NCI-H510A treated with DMSO at 0.1 percent for 48 hours (cell line): ENCODE results near the gene PSENEN.

Experiments used
- DNase-seq: peaks from one replicate; lab custom pipeline; 2025; lab: John Stamatoyannopoulos, UW

Gene PSENEN

DNA sequence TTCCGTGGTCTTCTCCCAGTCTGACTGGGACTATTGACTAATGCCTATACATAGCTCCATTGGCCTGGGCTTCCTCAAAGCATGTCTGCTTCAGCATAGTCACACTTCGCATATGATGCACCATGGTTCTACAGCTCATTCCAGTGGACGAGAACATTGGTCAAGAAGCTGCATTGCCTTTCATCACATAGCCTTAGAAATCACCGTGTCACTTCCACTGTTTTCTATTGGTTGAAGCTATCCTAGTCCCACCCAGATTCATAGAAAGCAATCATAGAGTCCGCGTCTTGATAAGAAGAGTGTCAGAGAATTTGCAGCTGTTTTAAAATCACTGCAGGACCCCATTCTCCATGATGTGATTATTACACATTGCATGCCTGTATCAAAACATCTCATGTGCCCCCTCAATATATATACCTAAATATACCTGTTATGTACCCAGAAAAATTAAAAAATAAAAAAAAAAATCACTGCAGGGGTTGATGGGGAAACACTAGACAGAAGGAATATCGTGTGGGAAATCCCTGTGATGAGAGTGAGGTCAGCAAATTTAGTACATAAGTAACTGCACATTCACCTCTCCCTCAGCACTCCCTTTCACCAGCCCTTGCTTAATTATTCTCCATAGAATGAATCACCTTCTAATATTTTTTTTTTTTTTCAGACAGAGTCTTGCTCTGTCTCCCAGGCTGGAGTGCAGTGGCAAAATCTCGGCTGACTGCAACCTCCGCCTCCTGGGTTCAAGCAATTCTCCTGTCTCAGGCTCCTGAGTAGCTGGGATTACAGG, 27.8 kb downstream of the PSENEN start:
- DNase-seq: no peak

DNA sequence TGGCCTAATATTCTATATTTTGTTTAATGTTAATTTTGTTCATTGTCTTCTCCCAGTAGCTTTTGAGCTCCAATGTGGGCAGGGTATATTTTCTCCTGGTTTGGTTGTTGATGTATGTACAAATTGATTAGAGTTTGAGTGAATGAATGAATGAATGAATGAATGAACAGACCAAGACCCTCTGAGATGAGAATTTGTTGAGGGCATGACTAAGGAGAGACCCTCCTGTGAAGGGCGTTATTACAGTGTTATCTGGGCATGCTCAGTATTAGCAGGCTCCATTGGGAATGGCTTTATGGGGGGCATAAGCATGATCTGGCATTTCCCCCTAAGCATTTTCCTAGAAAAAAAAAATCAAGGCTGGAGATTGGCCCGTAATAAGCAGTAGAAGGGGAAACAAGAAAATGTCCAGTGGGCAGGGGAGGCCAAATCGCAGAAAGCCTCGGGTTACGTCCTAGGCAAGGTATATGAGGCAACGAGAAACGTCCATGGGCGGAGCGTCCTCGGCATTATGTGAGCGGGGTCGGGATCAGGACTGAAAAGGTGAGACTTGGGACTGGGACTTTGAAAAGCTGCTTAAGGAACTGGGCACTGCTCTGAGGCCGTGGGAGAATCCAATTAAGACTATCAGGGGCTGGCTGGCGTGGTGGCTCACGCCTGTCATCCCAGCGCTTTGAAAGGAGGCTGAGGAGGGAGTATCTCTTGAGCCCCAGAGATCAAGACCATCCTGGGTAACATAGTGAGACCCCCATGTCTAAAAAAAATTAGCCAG, 29.0 kb downstream of the PSENEN start:
- DNase-seq: peak; percentile 28

DNA sequence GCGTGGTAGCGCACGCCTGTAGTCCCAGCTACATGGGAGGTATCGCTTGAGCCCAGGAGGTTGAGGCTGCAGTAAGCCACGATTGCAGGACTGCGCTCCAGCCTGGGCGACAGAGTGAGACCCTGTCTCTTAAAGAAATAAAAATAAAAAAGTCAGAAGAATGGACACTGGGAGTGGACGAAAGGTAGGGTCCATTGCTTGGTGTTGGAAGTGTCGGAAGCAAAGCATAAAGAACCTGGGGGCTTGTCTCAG, 29.5 kb downstream of the PSENEN start:
- no peak for DNase-seq

GRCh38 chr19:35775298-35776101, 30.0 kb downstream of the PSENEN start, which contains the start of gene ARHGAP33:
Gene ARHGAP33, plus strand, starts transcription at chr19:35775564. Its CDS starts 95 bp downstream, at chr19:35775659.
- peak; percentile 99 for DNase-seq

DNA sequence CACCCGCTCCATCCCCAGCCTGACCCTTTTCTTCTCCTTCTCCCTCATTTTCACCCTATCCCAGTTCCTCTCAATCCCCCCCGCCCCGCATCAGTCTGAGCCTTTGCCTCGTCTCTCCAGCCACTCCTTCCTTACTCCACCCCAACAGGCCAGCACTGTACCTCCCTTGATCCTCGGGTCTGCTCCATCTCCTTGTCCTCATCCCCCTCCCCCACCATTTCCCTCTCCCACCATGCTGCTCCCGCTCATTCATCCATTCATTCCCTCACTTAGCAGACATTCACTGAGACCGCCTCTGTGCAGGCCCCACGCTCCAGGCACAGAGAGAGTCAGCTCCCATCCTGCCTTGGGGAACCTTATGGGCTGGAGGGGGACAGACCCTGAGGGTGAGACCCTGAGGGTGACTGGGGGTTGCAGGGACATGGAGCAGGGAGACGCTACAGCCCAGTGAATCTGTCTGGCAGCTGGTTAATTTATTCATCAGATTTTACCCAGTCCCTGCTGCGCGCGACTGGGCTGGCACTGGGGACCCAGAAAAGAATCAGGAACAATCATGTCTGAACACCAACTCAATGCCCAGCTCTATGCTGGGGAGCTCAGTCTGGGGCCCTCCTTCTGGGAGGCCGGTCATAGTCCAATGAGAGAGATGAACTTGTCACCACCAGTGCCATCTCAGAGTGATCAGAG, 30.8 kb downstream of the PSENEN start:
- no peak for DNase-seq

DNA sequence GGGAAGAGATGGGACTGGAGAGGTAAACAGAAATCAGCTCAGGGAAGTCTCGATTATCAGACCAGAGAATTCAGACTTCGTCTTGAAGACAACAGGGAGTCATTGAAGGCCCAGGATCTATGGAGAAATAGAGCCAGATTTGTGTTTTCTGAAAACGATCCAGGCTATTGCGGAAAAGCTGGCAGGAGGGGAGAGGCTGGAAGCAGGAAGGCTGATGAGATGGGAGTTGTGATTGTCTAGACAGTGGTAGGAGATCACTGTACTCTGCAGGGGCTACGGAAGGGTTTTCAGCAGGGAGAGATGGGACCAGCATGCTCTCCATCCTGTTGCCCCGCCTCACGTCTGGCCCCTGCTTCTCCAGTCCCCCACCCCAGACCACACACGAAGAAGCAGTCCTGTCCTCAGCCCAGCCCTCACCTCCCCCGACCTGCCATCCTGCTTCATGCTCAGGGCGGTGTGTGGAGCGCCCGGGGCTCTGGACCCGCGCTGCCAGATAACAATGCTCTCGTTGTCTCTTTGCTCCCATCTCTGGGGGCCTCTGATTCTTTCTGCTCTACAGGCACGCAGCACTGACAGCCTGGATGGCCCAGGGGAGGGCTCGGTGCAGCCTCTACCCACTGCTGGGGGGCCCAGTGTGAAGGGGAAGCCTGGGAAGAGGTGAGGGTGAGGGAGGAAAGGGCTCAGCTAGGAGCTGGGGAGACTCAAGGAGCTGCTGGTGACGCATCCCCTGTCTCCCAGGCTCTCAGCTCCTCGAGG, 31.8 kb downstream of the PSENEN start:
- no peak for DNase-seq

- no peak for DNase-seq
Observed at GRCh38 chr19:35777961-35778360, 32.5 kb downstream of the PSENEN start.

- no peak for DNase-seq
Observed at GRCh38 chr19:35779033-35779432, 33.6 kb downstream of the PSENEN start.

GRCh38 chr19:35780058-35780457, 34.6 kb downstream of the PSENEN start:
- no peak for DNase-seq

DNA sequence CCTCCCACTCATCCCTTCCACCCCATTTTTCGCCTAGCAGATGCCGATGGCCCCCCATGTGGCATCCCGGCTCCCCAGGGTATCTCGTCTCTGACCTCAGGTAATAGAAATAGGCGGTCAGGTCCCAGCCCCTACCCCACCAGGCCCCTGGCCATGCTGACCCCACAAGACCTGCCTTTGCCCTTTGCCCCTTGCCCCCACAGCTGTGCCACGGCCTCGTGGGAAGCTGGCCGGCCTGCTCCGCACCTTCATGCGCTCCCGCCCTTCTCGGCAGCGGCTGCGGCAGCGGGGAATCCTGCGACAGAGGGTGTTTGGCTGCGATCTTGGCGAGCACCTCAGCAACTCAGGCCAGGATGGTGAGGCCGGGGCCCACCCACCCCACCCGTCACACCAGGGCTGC, 35.3 kb downstream of the PSENEN start:
- DNase-seq: no peak

DNA sequence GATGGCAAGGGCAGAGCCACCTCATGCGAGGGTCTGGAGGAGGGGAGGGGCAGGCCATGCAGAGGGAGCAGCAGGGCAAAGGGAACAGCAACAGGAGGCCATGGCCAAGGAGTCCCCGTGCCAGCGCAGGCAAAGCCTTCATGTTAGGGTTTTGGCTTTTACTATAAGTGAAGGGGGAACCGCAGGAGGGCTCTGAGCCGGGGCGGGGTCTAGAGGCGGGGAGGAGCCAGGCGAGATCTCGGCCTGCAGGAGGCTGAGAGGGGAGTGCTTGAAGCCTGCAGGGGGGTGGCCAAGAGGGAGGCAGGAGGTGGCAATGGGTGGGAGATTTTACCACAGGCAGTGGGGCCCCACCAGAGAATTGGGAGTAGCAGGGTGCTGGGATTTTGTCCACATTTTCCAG, 36.2 kb downstream of the PSENEN start:
- no peak for DNase-seq

DNA sequence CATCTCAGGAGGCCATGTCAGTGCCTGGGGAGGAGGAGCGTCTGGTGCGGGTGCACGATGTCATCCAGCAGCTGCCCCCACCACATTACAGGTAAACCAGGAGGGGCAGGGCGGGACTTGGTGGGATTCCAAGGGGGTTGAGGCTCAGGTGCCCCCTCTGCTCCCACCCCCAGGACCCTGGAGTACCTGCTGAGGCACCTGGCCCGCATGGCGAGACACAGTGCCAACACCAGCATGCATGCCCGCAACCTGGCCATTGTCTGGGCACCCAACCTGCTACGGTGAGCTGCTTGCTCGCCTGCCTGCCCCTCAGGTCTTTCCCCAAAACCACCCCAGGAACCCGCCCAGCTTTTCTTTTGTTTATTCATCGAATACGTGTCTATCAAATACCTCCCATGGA, 37.1 kb downstream of the PSENEN start:
- DNase-seq: no peak

- no peak for DNase-seq
Observed at GRCh38 chr19:35783469-35784434, 38.3 kb downstream of the PSENEN start.

DNA sequence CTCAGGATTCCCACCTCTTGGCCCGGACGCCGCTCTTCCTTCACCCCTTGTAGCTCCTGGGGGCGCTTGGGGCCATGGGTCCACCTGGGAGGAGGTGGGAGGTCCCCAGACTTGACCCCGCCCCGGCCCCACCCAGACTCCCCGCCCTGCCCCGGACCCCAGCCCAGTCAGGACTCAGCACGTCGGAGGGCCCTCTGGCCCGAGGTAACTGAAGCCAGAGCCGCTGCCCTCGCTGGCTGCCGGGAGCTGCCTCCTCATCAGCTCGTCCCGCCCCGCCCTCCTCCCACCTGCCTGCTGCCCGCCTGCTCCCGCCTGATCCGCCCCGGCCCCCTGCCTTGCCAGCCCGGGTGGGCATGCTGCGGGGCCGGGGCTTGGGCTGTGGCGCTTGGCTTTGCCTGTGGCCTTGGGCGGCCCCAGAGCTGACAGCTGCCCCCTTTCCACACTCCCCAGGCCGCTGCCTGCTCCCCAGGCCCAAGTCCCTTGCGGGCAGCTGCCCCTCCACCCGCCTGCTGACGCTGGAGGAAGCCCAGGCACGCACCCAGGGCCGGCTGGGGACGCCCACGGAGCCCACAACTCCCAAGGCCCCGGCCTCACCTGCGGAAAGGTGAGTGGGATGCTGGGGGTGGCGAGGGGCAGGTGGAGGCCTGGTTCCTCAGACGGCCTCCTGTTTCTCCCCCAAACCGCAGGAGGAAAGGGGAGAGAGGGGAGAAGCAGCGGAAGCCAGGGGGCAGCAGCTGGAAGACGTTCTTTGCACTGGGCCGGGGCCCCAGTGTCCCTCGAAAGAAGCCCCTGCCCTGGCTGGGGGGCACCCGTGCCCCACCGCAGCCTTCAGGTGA, 39.3 kb downstream of the PSENEN start:
- DNase-seq: no peak

- no peak for DNase-seq
Observed at GRCh38 chr19:35785339-35785627, 39.8 kb downstream of the PSENEN start.

- no peak for DNase-seq
Observed at GRCh38 chr19:35786299-35787160, 41.1 kb downstream of the PSENEN start.

DNA sequence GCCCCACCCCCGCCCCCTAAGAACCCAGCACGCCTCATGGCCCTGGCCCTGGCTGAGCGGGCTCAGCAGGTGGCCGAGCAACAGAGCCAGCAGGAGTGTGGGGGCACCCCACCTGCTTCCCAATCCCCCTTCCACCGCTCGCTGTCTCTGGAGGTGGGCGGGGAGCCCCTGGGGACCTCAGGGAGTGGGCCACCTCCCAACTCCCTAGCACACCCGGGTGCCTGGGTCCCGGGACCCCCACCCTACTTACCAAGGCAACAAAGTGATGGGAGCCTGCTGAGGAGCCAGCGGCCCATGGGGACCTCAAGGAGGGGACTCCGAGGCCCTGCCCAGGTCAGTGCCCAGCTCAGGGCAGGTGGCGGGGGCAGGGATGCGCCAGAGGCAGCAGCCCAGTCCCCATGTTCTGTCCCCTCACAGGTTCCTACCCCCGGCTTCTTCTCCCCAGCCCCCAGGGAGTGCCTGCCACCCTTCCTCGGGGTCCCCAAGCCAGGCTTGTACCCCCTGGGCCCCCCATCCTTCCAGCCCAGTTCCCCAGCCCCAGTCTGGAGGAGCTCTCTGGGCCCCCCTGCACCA, 41.9 kb downstream of the PSENEN start:
- DNase-seq: no peak
